ENCODE data around the gene DAD1. TPM values are rescaled to one million over a fixed set of nuclear protein-coding genes. Genes with fewer than 3 reads are reported as not detected.

DAD1 gene
- total RNA-seq, 1 donor = 272 TPM

DNA sequence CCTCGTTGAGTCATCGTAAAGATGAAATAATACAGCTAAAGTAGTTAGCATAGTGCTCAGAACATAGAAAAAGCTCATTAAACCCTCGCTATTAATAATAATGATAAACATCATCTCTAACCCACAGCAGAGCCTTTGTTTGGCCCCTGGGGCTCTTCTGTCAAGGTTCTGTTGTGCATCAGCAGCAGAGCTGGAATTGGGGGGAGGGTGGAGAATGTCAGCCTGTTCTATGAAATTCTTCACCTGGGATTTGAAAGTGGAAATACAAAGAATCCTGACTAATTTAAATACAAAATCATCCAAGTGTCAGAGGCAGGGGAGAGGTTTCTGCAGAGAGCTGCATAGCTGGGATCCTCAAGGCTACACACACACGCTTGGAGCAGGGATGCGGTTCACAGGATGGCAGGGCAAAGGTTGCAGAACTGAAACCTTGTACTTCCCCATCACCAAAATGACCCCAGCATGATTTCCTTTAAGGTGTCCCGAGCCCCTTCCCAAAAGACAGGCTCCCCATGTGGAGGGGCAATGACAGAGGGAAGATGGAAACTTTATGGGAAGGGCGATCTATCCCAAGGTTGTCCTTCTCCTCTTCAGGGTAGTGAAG, 71.8 kb downstream of the DAD1 start:
- TF ChIP-seq CTCF (IDR thresholded peaks at IDR 0.05; ENCODE audit: extremely low read depth, low read depth, low read length) = no peak
- Histone ChIP-seq H3K27ac (ENCODE audit: low read depth, low read length) (no peak overlapping the region), H3K79me2 (ENCODE audit: insufficient read depth, low read length) (no peaks in the 10 kb centered on the region), H3K4me1 (ENCODE audit: insufficient read depth, low read length) (peaks cover 7% of the 10 kb centered on the region), H3K4me3 (ENCODE audit: insufficient read depth, low read length) (no peak overlapping the region), H2AFZ (ENCODE audit: low read length) (no peak overlapping the region), H3K9me3 (ENCODE audit: low read depth, low read length) (no peaks in the 10 kb centered on the region), H3K4me2 (ENCODE audit: insufficient read depth, low read length) (no peak overlapping the region), H4K20me1 (ENCODE audit: insufficient read depth, low read length) (no peaks in the 10 kb centered on the region), H3K27me3 (ENCODE audit: insufficient read depth, low read length) (peaks cover 3% of the 10 kb centered on the region), H3K36me3 (ENCODE audit: insufficient read depth, low read length) (no peaks in the 10 kb centered on the region)
- no peak for DNase-seq (ENCODE audit: insufficient read length, low spot score, missing footprints)

DNA sequence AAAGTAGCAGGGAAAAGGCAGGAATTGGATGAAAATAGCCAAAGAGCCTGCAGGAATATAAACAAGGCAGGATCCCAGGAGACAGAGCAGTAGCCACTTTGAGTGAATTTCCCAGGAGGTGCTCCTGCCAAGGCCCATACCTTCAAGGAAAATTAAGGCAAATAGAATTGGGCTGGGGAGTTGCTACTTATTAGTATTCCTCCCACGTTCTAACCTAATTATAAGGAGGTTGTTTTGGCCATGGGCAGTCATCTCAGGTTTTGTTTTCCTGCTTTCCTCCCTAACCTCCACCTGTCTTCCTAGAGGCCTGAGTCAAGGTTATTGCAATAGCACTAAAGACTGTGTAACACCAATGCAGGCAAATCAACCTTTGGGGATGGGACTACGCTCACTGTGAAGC, 73.1 kb downstream of the DAD1 start:
- Histone ChIP-seq H3K9me3 (ENCODE audit: low read depth, low read length) (no peaks in the 10 kb centered on the region), H3K79me2 (ENCODE audit: insufficient read depth, low read length) (no peaks in the 10 kb centered on the region), H3K27ac (ENCODE audit: low read depth, low read length) (no peak overlapping the region), H3K4me2 (ENCODE audit: insufficient read depth, low read length) (no peak overlapping the region), H3K4me3 (ENCODE audit: insufficient read depth, low read length) (no peak overlapping the region), H3K36me3 (ENCODE audit: insufficient read depth, low read length) (no peaks in the 10 kb centered on the region), H2AFZ (ENCODE audit: low read length) (no peak overlapping the region), H4K20me1 (ENCODE audit: insufficient read depth, low read length) (no peaks in the 10 kb centered on the region), H3K4me1 (ENCODE audit: insufficient read depth, low read length) (peaks cover 9% of the 10 kb centered on the region), H3K27me3 (ENCODE audit: insufficient read depth, low read length) (peaks cover 3% of the 10 kb centered on the region)
- no peak for DNase-seq (ENCODE audit: insufficient read length, low spot score, missing footprints)
- no peak for TF ChIP-seq CTCF (IDR thresholded peaks at IDR 0.05; ENCODE audit: extremely low read depth, low read depth, low read length)

Small RNA genes within 50 kb of the gene (small RNA-seq; reads per million reads assigned to genes)
- gene TRAJ1 (not detected), gene TRAJ10 (not detected), gene TRAJ11 (not detected), gene TRAJ12 (not detected), gene TRAJ13 (not detected), gene TRAJ14 (not detected), gene TRAJ16 (not detected), gene TRAJ17 (not detected), gene TRAJ18 (not detected), gene TRAJ19 (not detected), gene TRAJ2 (not detected), gene TRAJ20 (not detected), gene TRAJ21 (not detected), gene TRAJ22 (not detected), gene TRAJ23 (not detected), gene TRAJ24 (not detected), gene TRAJ25 (not detected), gene TRAJ26 (not detected), gene TRAJ27 (not detected), gene TRAJ28 (not detected), gene TRAJ3 (not detected), gene TRAJ4 (not detected), gene TRAJ5 (not detected), gene TRAJ6 (not detected), gene TRAJ7 (not detected), gene TRAJ8 (not detected), gene TRAJ9 (not detected)

Other genes with a start within 250 kb of the DAD1 start
- gene ABHD4, start 9.1 kb upstream of the DAD1 start, total RNA-seq = 52.1 and 54.2 TPM in 2 replicates
- gene OR6J1, start 55.1 kb upstream of the DAD1 start, total RNA-seq = not detected in 2 replicates
- 55.0 and 62.8 TPM in 2 replicates for gene OXA1L, start 177.5 kb upstream of the DAD1 start, total RNA-seq
- 4.3 and 4.7 TPM in 2 replicates for gene SLC7A7, start 226.2 kb upstream of the DAD1 start, total RNA-seq
- gene MRPL52, start 240.7 kb upstream of the DAD1 start, total RNA-seq = 20.3 and 31.5 TPM in 2 replicates
- gene MMP14, start 247.4 kb upstream of the DAD1 start, total RNA-seq = 580 and 649 TPM in 2 replicates